Mucosa of descending colon (tissue), 3 donors: ENCODE data around the gene ZBTB20. TPM values are rescaled to one million over a fixed set of nuclear protein-coding genes. Genes with fewer than 3 reads are reported as not detected.
A peak's percentile ranks its signal among the peaks of the same experiment; 100 is the strongest.

Experiments used
- ATAC-seq: fragments of 200-7000 bp; cut with Tn5 transposase; one replicate; pipeline ENCODE4 v1.9.1; 2020; ENCODE audit warnings: mild to moderate bottlenecking, moderate library complexity
- DNase-seq, 3 donors: peaks; one replicate each; pipeline ENCODE4 v3.0.0-alpha.2; 2020
- H3K36me3 ChIP-seq: fragments of 200-600 bp; one replicate; pipeline ENCODE4 v1.8.0; 2021; ENCODE audit warnings: low read depth, mild to moderate bottlenecking
- H3K4me1 ChIP-seq: fragments of 200-600 bp; one replicate; pipeline ENCODE4 v1.8.0; 2021; ENCODE audit warnings: low read depth, mild to moderate bottlenecking
- H3K4me3 ChIP-seq: fragments of 200-600 bp; one replicate; pipeline ENCODE4 v1.8.0; 2021; ENCODE audit warnings: mild to moderate bottlenecking
- H3K9me3 ChIP-seq: fragments of 200-600 bp; one replicate; pipeline ENCODE4 v1.8.0; 2021; ENCODE audit warnings: mild to moderate bottlenecking
- intact Hi-C, 2 donors: fragments of 100-400 bp; cut with DNase I in 1 of 2; cut with micrococcal nuclease in 1 of 2; formaldehyde crosslinking; loops; one replicate each; pipeline versions ENCODE4 v1.11.0 to v1.11.1; 2022; cut with DNase I, micrococcal nuclease
- total RNA-seq, 3 donors: library from RNA; stranded (reverse); fragmentation: NEBNext Ultra II Directional in 2 of 3; extraction: Animal tissue kit (Norgen Biotek cat#: 25700) in 2 of 3; gene quantifications; one replicate each; pipeline versions ENCODE4 v1.2.1 to v1.2.4, GENCODE V29; 2021 to 2023
- TF ChIP-seq, protein P1 (sequence below): fragments of 200-600 bp; IDR thresholded peaks from one replicate; pipeline ENCODE4 v1.8.0; 2022; ENCODE audit warnings: antibody characterized with exemption, mild to moderate bottlenecking
- donor health status: DM: no; HTN: no; CAD: no; lungs with moderate emphysema.
- donor health status: DM: no; HTN: no; CAD: no.
- donor health status: DM: no; HTN: yes; CAD: no.

Gene ZBTB20
- total RNA-seq, 3 donors from 2014 or later: 30.6 to 85.6 (median 37.3) TPM

DNA sequence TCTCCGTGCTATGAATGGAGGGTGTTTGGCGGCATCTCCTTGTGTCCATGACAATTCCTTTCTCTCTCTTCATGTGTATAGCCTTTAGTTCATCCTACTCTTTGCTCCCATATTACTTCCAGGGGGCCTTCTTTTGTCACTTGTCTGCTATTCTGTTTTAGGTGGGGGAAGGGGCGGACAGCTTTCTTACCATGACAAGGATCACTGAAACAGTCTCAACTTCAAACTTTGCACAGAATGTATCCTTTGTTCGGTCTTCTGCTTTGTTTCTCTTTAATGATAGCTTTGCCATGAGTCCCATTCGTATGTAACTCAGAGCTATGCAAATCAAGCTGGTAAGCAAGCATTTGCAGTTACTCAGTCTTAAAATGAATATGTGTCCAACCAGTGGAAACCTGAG, 559.1 kb downstream of the ZBTB20 start:
- Histone ChIP-seq H3K9me3 (no peaks in the 10 kb centered on the region), H3K36me3 (no peaks in the 10 kb centered on the region), H3K4me3 (no peak overlapping the region), H3K4me1 (no peaks in the 10 kb centered on the region)
- intact Hi-C loops: no loop called here
- ATAC-seq (no peak), DNase-seq (no peak)
- TF ChIP-seq, protein P1, sequence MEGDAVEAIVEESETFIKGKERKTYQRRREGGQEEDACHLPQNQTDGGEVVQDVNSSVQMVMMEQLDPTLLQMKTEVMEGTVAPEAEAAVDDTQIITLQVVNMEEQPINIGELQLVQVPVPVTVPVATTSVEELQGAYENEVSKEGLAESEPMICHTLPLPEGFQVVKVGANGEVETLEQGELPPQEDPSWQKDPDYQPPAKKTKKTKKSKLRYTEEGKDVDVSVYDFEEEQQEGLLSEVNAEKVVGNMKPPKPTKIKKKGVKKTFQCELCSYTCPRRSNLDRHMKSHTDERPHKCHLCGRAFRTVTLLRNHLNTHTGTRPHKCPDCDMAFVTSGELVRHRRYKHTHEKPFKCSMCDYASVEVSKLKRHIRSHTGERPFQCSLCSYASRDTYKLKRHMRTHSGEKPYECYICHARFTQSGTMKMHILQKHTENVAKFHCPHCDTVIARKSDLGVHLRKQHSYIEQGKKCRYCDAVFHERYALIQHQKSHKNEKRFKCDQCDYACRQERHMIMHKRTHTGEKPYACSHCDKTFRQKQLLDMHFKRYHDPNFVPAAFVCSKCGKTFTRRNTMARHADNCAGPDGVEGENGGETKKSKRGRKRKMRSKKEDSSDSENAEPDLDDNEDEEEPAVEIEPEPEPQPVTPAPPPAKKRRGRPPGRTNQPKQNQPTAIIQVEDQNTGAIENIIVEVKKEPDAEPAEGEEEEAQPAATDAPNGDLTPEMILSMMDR: no peak

DNA sequence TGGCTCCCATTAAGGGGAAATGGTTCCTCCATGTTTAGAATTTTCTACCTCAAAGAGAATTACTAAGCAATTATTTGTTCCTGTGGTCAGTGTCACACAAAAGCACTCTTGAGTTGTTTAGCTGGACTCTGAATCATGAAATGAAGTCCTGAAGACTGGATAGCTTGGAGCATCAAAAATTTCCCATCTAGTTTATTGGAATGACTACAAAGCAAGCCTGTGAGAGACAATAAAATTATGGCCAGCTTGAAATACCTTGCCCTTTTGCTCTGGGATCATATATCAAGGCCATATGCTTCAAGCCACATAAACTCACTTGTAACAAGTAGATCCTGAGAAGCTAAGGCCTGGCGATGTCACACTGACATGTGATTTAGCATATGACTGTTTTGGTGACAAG, 561.0 kb downstream of the ZBTB20 start:
- no peak for ATAC-seq
- Histone ChIP-seq H3K36me3 (no peaks in the 10 kb centered on the region), H3K4me3 (no peak overlapping the region), H3K4me1 (no peaks in the 10 kb centered on the region), H3K9me3 (no peaks in the 10 kb centered on the region)
- no peak for DNase-seq
- TF ChIP-seq, protein P1: no peak
- intact Hi-C loops: no loop called here

DNA sequence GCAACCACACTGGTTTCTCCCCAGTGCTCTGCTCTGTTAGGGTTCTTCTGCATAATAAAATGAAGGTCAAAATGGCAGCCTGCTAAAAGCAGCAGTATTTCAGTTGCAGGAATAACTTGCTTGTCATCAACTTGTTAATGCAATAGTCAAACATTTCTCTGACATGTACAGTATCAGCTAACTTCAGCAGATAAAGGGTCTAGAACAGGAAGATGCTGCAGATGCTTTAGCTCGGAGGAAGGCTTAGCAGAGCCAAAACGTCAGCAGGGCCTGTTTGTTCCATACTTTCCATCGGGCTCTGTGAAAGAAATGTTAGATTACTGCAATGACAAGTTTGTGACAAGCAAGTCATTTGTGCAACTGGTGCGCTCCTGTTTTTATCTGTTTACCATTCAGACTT, 561.4 kb downstream of the ZBTB20 start:
- ATAC-seq (no peak), DNase-seq (no peak)
- Histone ChIP-seq H3K4me3 (no peak overlapping the region), H3K36me3 (no peaks in the 10 kb centered on the region), H3K9me3 (no peaks in the 10 kb centered on the region), H3K4me1 (no peaks in the 10 kb centered on the region)
- TF ChIP-seq, protein P1: no peak
- intact Hi-C loops: no loop called here

DNA sequence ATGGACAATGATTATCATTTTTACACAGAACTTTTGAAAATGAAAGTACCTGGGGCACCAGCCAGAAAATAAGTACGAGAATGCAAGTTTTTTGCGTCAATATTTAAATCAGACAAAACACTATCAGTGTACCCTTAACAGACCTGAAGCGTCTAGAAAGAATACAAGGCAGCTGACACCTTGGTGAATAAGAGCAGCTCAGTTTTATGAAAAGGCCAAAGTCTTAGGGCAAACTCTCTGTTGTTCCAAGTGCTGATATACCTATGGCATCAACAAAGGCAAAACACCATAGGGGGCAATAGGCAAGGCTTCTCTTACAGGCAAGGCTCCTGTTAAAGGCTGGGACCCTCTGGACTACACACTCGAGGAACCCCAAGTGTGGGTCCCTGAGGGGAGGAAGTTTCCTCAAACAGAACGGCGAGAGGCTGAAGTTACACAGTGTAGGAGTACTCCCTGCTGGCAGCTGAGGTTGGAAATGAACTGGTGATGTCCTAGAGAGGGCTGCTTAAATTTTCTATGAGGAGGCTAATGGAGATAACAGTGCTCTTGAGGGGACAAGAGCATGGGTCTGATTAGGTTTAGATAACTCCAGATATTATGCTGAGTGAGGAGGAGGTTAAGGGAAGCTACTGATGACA, 562.2 kb downstream of the ZBTB20 start:
- no peak overlapping the region for H3K4me3 ChIP-seq
- TF ChIP-seq, protein P1: no peak
- no peaks in the 10 kb centered on the region for H3K9me3 ChIP-seq
- intact Hi-C loops: no loop called here
- H3K4me1 ChIP-seq: no peaks in the 10 kb centered on the region
- DNase-seq (no peak), ATAC-seq (peak; percentile 32)
- no peaks in the 10 kb centered on the region for H3K36me3 ChIP-seq

DNA sequence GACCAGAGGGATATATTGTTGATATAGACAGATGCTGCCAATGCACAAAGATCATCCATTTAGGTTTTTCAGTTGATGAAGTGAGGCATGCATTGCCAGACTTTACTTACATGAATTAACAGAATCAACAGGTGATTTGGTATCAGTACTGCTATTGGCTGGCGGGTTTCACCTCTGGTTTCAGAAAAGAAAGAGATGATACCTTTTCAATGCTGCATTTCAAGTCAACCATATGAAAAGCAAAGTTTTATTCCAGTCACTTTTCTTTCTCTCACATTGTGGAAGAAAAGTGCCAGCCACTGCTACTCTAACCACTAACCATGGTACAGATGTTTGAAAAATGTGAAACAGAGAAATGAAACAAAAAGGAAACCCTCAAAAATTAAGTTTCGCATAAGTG, 564.2 kb downstream of the ZBTB20 start:
- Histone ChIP-seq H3K9me3 (no peaks in the 10 kb centered on the region), H3K4me1 (no peaks in the 10 kb centered on the region), H3K4me3 (no peak overlapping the region), H3K36me3 (no peaks in the 10 kb centered on the region)
- intact Hi-C loops: no loop called here
- TF ChIP-seq, protein P1: no peak
- ATAC-seq (no peak), DNase-seq (no peak)
